WTC11 (cell line): ENCODE results near the gene SH3BGRL3.

Experiments
- CREM ChIP-seq: sonication (generic); formaldehyde crosslinking; IDR thresholded peaks from 2 replicates; pipeline ENCODE4 v1.8.1; 2022; ENCODE audit warnings: mild to moderate bottlenecking, missing genetic modification reagents, moderate library complexity
- CTCF ChIP-seq: fragments of 200-600 bp; IDR thresholded peaks from 2 replicates; pipeline ENCODE4 v1.8.0; 2022; ENCODE audit warnings: antibody characterized with exemption
- IRF2 ChIP-seq: sonication (generic); formaldehyde crosslinking; IDR thresholded peaks from 2 replicates; pipeline ENCODE4 v1.8.0; 2022; ENCODE audit warnings: low read depth, missing genetic modification reagents, borderline replicate concordance
- NFYB ChIP-seq: sonication (generic); formaldehyde crosslinking; conservative IDR thresholded peaks from 2 replicates; pipeline ENCODE4 v1.8.0; 2022; ENCODE audit warnings: low read depth, missing genetic modification reagents
- NR3C1 ChIP-seq: sonication (generic); formaldehyde crosslinking; conservative IDR thresholded peaks from 2 replicates; pipeline ENCODE4 v1.8.1; 2023; ENCODE audit warnings: low read depth, mild to moderate bottlenecking, missing genetic modification reagents
- SP1 ChIP-seq: sonication (generic); formaldehyde crosslinking; conservative IDR thresholded peaks from 2 replicates; pipeline ENCODE4 v1.8.1; 2022; ENCODE audit warnings: missing genetic modification reagents
- TEAD4 ChIP-seq: sonication (generic); formaldehyde crosslinking; IDR thresholded peaks from 2 replicates; pipeline ENCODE4 v1.8.0; 2022; ENCODE audit warnings: mild to moderate bottlenecking, missing genetic modification reagents
- ZNF232 ChIP-seq: sonication (generic); formaldehyde crosslinking; IDR thresholded peaks from 2 replicates; pipeline ENCODE4 v1.8.0; 2022; ENCODE audit warnings: mild to moderate bottlenecking, missing genetic modification reagents
- TF ChIP-seq, protein P1 (sequence below): sonication (generic); formaldehyde crosslinking; IDR thresholded peaks from 2 replicates; pipeline ENCODE4 v1.8.1; 2022; ENCODE audit warnings: mild to moderate bottlenecking, missing genetic modification reagents, moderate library complexity, borderline replicate concordance

DNA sequence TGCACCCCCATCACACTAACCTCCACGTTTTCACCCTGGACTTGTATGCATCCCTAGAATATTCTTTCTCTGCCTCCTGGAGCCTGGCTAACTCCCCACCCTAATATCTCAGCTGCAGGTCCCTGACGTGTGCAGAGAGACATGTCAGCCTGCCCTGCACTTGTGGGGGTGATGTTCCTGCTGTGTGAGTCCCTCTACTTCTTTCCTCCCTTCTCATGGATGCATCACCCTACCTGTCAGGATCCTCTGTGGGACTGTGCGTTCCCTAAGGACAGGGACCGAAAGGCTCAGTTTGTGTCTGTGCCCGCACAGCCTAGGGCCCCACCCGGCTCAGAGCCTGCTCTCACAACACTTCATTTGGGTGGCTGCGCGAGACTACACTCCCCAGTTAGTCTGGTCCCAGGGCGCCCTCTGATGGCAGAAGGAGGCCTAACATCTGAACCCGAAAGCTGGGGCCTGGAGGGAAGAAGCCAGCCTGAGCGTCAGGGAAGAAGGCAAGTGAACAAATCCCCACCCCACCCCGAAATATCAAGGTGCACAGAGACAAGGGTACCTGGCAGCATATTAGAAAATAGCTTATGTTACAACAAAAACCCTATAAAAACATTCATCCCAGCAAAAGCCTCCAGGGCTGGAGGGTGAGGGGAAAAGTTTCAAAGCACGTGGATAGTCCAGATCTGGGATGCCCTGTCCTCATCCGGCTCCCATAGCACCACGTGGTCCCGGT lies 41.6 kb downstream of the SH3BGRL3 start:
- no peak for TF ChIP-seq NR3C1 (CRISPR knock-in tag)
- TF ChIP-seq, protein P1, sequence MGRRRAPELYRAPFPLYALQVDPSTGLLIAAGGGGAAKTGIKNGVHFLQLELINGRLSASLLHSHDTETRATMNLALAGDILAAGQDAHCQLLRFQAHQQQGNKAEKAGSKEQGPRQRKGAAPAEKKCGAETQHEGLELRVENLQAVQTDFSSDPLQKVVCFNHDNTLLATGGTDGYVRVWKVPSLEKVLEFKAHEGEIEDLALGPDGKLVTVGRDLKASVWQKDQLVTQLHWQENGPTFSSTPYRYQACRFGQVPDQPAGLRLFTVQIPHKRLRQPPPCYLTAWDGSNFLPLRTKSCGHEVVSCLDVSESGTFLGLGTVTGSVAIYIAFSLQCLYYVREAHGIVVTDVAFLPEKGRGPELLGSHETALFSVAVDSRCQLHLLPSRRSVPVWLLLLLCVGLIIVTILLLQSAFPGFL (CRISPR knock-in tag) = no peak
- TF ChIP-seq CTCF = peak; percentile 85
- no peak for TF ChIP-seq ZNF232 (CRISPR knock-in tag)
- TF ChIP-seq NFYB (CRISPR knock-in tag) = no peak
- no peak for TF ChIP-seq TEAD4 (CRISPR knock-in tag)
- no peak for TF ChIP-seq CREM
- TF ChIP-seq IRF2 (CRISPR knock-in tag) = no peak
- TF ChIP-seq SP1 = no peak
